PFSK-1 (cell line): ENCODE results near the gene SSX2IP.

ENCODE experiments used
- FOXP2 ChIP-seq: optimal IDR thresholded peaks from 2 replicates; pipeline ENCODE3; 2011; ENCODE audit warnings: borderline replicate concordance, control low read depth, inconsistent platforms; ENCODE audit not compliant: insufficient read depth; ENCODE audit errors: extremely low read length, extremely low read depth
- POLR2AphosphoS5 ChIP-seq: IDR thresholded peaks from 2 replicates; pipeline ENCODE4 v1.6.1; 2012; ENCODE audit warnings: low read depth, mild to moderate bottlenecking, control low read depth, low read length, moderate library complexity
- SIN3A ChIP-seq: IDR thresholded peaks from 2 replicates; pipeline ENCODE4 v1.6.1; 2012; ENCODE audit warnings: mild to moderate bottlenecking, low read length, moderate library complexity, borderline replicate concordance; ENCODE audit not compliant: insufficient read depth
- TAF1 ChIP-seq: IDR thresholded peaks from 2 replicates; pipeline ENCODE4 v1.6.1; 2012; ENCODE audit warnings: low read length, control low read depth, borderline replicate concordance; ENCODE audit not compliant: insufficient read depth
- TF ChIP-seq, protein P1 (sequence below), 2 experiments: IDR thresholded peaks; 2 replicates each; pipeline versions ENCODE4 v1.6.1 to v1.8.0; 2011 to 2012; ENCODE audit warnings: low read depth in 2 of 2, low read length in 2 of 2, control low read depth in 1 of 2, inconsistent platforms in 1 of 2, mild to moderate bottlenecking in 1 of 2, moderate library complexity in 1 of 2; ENCODE audit not compliant: insufficient read depth in 1 of 2

SSX2IP gene

DNA sequence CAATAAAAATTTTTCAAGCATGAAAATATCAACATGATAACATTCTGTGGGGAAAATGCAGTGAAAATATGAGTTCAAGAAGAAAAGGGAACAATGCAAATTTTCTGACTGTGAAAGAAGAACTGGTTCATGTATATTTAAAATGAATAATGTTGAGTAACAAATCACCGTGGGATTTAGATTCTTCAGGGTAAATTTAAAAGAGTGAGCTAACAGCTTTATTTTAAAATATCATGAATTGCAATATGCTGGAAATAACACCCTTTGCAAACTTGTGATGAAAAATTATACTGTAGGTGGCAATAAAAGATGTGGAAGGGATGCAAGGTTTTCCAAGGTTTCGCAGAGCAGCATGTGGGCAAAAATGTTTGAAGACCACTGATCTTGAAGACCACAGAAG lies 13.2 kb upstream of the SSX2IP start:
- TF ChIP-seq SIN3A: no peak
- TF ChIP-seq TAF1: no peak
- TF ChIP-seq, protein P1, sequence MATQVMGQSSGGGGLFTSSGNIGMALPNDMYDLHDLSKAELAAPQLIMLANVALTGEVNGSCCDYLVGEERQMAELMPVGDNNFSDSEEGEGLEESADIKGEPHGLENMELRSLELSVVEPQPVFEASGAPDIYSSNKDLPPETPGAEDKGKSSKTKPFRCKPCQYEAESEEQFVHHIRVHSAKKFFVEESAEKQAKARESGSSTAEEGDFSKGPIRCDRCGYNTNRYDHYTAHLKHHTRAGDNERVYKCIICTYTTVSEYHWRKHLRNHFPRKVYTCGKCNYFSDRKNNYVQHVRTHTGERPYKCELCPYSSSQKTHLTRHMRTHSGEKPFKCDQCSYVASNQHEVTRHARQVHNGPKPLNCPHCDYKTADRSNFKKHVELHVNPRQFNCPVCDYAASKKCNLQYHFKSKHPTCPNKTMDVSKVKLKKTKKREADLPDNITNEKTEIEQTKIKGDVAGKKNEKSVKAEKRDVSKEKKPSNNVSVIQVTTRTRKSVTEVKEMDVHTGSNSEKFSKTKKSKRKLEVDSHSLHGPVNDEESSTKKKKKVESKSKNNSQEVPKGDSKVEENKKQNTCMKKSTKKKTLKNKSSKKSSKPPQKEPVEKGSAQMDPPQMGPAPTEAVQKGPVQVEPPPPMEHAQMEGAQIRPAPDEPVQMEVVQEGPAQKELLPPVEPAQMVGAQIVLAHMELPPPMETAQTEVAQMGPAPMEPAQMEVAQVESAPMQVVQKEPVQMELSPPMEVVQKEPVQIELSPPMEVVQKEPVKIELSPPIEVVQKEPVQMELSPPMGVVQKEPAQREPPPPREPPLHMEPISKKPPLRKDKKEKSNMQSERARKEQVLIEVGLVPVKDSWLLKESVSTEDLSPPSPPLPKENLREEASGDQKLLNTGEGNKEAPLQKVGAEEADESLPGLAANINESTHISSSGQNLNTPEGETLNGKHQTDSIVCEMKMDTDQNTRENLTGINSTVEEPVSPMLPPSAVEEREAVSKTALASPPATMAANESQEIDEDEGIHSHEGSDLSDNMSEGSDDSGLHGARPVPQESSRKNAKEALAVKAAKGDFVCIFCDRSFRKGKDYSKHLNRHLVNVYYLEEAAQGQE (IDR thresholded peaks at IDR 0.05; ENCODE audit: insufficient read depth in 1 of 2, low read depth in 2 of 2, low read length in 2 of 2): no peak
- TF ChIP-seq FOXP2: no peak
- no peak for TF ChIP-seq POLR2AphosphoS5

DNA sequence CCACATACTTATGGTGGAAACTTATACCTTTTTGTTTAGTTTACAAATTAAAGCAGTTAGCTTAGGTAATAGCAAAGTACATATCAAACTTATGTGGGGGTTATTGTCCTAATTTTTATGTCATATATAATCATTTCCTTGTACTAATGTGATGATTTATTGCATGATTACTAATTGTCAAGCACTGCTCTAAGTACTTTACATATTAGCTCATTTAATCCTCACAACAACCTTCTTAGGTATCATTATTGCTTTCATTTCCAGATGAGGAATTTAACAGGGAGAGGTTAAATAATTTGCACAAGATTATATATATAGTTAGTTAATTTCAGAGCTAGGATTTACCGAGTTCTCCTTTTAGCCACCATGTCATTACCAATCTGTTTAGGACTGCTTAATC lies 11.9 kb upstream of the SSX2IP start:
- TF ChIP-seq TAF1 (no peak), SIN3A (no peak), FOXP2 (no peak), POLR2AphosphoS5 (no peak)
- TF ChIP-seq, protein P1 (IDR thresholded peaks at IDR 0.05; ENCODE audit: insufficient read depth in 1 of 2, low read depth in 2 of 2, low read length in 2 of 2): no peak

DNA sequence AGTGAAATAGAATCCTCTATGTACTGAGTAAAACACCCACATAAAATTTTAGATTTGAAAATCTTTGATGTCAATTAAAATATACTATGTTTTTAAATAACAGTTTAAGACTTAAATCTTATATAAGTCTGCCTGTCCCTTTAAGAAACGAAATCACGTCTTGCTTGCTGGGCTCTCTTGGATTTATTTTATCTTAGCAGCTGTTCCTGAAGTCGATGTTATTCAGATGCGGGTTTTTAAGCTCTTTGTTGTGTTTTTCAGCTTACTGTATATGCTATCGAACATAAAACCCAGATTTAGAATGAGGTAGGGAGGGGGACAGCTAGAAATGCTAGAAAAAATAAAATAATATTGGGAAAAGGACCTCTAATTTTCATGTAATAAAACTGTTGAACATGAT lies 11.1 kb upstream of the SSX2IP start:
- TF ChIP-seq SIN3A (no peak), FOXP2 (no peak), TAF1 (no peak), POLR2AphosphoS5 (no peak)
- TF ChIP-seq, protein P1 (IDR thresholded peaks at IDR 0.05; ENCODE audit: insufficient read depth in 1 of 2, low read depth in 2 of 2, low read length in 2 of 2): no peak

GRCh38 chr1:84700070-84700469 lies 9.8 kb upstream of the SSX2IP start:
- TF ChIP-seq FOXP2 (no peak), SIN3A (no peak), TAF1 (no peak), POLR2AphosphoS5 (no peak)
- TF ChIP-seq, protein P1 (IDR thresholded peaks at IDR 0.05; ENCODE audit: insufficient read depth in 1 of 2, low read depth in 2 of 2, low read length in 2 of 2): no peak
